NCI-H146 treated with DMSO at 0.1 percent for 48 hours (cell line): Measurements from ENCODE around the gene BSN.
A peak's percentile ranks its signal among the peaks of the same experiment; 100 is the strongest.

Experiments used
- DNase-seq: peaks from one replicate; lab custom pipeline; 2025; ENCODE audit not compliant: unreplicated experiment; lab: John Stamatoyannopoulos, UW

The BSN gene

GRCh38 chr3:49553692-49554632, at the start of gene BSN:
TSS of gene BSN (plus strand) at chr3:49554477. CDS start at chr3:49554603, 126 bp downstream.
- peak; percentile 69 for DNase-seq

GRCh38 chr3:49506906-49507305, 47.4 kb upstream of the BSN start:
- DNase-seq: no peak

GRCh38 chr3:49509028-49509561, 45.2 kb upstream of the BSN start:
- DNase-seq: no peak

- no peak for DNase-seq
These were observed 42.6 kb upstream of the BSN start for GRCh38 chr3:49511639-49512038.

- DNase-seq: no peak
These were observed 41.4 kb upstream of the BSN start for GRCh38 chr3:49512781-49513355.

GRCh38 chr3:49513494-49514124, 40.7 kb upstream of the BSN start:
- no peak for DNase-seq

- no peak for DNase-seq
These were observed 36.3 kb upstream of the BSN start for GRCh38 chr3:49518016-49518415.

- no peak for DNase-seq
These were observed 35.8 kb upstream of the BSN start for GRCh38 chr3:49518441-49518840.

- DNase-seq: no peak
These were observed 35.0 kb upstream of the BSN start for GRCh38 chr3:49519296-49519695.

GRCh38 chr3:49519916-49520385, 34.3 kb upstream of the BSN start:
- DNase-seq: no peak

GRCh38 chr3:49523756-49524747, 30.2 kb upstream of the BSN start:
- DNase-seq: no peak

GRCh38 chr3:49529567-49529966, 24.7 kb upstream of the BSN start:
- no peak for DNase-seq

- DNase-seq: no peak
These were observed 24.0 kb upstream of the BSN start for GRCh38 chr3:49530231-49530630.

GRCh38 chr3:49530701-49531100, 23.6 kb upstream of the BSN start:
- DNase-seq: no peak

GRCh38 chr3:49531218-49531617, 23.1 kb upstream of the BSN start:
- DNase-seq: no peak

GRCh38 chr3:49531715-49532114, 22.6 kb upstream of the BSN start:
- DNase-seq: no peak

GRCh38 chr3:49533031-49533430, 21.2 kb upstream of the BSN start:
- DNase-seq: no peak

- no peak for DNase-seq
These were observed 20.3 kb upstream of the BSN start for GRCh38 chr3:49533786-49534519.

GRCh38 chr3:49534581-49535441, 19.5 kb upstream of the BSN start:
- DNase-seq: peak; percentile 92
